GM12865 (cell line): ENCODE measurements around the gene EBF3.

Experiments used
- DNase-seq: peaks from one replicate; pipeline ENCODE4 v3.0.0; 2010; ENCODE audit warnings: low read depth
- H3K4me3 ChIP-seq: 2 replicates; pipeline ENCODE4 v1.5.1; 2011; ENCODE audit warnings: mild to moderate bottlenecking, low read depth, low read length, control low read depth
- TF ChIP-seq, protein P1 (sequence below): IDR thresholded peaks from 2 replicates; pipeline ENCODE4 v1.5.1; 2011; ENCODE audit warnings: low read length, control low read depth, low read depth, inconsistent platforms; ENCODE audit not compliant: insufficient read depth; ENCODE audit errors: missing control alignments

The EBF3 gene

GRCh38 chr10:129852829-129853561, 111.1 kb downstream of the EBF3 start:
- TF ChIP-seq, protein P1, sequence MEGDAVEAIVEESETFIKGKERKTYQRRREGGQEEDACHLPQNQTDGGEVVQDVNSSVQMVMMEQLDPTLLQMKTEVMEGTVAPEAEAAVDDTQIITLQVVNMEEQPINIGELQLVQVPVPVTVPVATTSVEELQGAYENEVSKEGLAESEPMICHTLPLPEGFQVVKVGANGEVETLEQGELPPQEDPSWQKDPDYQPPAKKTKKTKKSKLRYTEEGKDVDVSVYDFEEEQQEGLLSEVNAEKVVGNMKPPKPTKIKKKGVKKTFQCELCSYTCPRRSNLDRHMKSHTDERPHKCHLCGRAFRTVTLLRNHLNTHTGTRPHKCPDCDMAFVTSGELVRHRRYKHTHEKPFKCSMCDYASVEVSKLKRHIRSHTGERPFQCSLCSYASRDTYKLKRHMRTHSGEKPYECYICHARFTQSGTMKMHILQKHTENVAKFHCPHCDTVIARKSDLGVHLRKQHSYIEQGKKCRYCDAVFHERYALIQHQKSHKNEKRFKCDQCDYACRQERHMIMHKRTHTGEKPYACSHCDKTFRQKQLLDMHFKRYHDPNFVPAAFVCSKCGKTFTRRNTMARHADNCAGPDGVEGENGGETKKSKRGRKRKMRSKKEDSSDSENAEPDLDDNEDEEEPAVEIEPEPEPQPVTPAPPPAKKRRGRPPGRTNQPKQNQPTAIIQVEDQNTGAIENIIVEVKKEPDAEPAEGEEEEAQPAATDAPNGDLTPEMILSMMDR = no peak
- no peak overlapping the region for H3K4me3 ChIP-seq
- DNase-seq = no peak

DNA sequence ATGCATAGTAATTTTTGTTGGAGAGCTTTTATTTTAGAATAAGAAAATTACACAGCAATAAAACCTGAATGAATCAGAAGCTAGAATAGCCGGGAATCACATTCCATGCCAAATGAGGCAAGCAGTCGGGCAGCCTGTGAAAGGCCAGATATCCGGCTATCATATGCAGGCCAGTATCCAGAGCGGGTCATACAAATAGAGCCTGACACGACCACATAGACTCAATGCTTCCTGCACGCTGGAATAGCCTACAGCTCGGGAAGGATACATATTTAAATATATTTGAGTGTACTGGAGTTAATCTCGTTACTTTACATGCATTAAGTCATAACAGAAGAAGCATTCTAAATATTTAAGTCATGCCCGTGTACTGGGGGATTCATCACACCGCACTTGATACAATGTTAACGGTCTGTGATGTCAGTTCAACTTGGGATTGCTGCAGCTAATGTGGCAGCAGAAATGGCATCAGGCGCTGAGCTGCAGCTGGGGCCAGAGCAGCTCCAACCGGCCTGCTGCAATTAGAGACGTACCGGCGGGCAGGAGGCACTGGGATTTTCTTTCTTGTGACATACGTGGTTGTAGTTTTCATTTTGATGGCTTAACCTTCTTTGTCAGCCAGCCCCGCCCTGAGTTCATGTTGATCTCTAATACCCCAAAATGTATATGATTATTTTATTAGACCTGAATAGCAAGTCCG, 112.0 kb downstream of the EBF3 start:
- H3K4me3 ChIP-seq = no peak overlapping the region
- TF ChIP-seq, protein P1 = no peak
- DNase-seq = no peak

GRCh38 chr10:129850790-129851189, 113.3 kb downstream of the EBF3 start:
- TF ChIP-seq, protein P1 = no peak
- no peak overlapping the region for H3K4me3 ChIP-seq
- no peak for DNase-seq

- H3K4me3 ChIP-seq = no peak overlapping the region
- no peak for DNase-seq
- TF ChIP-seq, protein P1 = no peak
These were observed 113.8 kb downstream of the EBF3 start for GRCh38 chr10:129850316-129850715.

DNA sequence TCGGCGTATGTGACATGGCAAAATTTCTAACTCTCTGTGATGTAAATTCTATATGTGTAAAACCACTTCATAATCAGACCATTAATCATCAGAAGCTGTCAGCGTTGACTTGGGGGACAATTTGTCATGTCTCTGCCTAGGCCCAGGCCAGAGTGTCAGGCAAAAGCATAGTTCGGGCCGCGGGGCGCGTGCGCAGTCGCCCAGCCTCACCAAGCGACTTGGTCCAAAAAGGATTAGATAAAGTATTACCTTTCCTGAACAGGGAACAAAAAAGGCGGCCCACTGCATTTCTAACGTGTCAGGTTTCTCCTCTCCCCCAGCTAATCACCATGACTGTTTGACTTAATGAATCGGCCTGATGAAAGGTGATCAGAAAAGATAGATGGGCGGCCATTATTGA, 114.2 kb downstream of the EBF3 start:
- DNase-seq = no peak
- H3K4me3 ChIP-seq = no peak overlapping the region
- TF ChIP-seq, protein P1 = no peak

- TF ChIP-seq, protein P1 = no peak
- no peak overlapping the region for H3K4me3 ChIP-seq
- no peak for DNase-seq
These were observed 114.7 kb downstream of the EBF3 start for GRCh38 chr10:129849452-129849750.

GRCh38 chr10:129848696-129849451, 115.2 kb downstream of the EBF3 start:
- no peak overlapping the region for H3K4me3 ChIP-seq
- TF ChIP-seq, protein P1 = no peak
- no peak for DNase-seq
